ENCODE data around the gene CAPZA1.

DNA sequence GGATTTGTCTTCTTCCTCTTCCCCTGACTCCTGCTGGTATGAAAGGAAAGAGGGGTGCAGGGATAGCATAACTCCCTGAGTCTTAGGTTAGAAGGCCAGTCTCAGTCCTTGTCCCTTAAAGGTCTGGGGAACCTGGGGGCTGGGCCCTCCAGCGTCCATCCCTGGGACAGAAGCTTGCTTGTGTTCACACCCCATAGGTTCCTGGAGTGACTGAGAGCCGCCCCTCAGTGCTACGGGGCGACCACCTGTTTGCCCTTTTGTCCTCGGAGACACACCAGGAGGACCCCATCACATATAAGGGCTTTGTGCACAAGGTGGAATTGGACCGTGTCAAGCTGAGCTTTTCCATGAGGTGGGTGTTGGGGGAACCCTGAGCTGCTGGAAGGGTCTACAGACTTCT is 74.2 kb downstream of the CAPZA1 start:
- TF ChIP-seq, protein P1, sequence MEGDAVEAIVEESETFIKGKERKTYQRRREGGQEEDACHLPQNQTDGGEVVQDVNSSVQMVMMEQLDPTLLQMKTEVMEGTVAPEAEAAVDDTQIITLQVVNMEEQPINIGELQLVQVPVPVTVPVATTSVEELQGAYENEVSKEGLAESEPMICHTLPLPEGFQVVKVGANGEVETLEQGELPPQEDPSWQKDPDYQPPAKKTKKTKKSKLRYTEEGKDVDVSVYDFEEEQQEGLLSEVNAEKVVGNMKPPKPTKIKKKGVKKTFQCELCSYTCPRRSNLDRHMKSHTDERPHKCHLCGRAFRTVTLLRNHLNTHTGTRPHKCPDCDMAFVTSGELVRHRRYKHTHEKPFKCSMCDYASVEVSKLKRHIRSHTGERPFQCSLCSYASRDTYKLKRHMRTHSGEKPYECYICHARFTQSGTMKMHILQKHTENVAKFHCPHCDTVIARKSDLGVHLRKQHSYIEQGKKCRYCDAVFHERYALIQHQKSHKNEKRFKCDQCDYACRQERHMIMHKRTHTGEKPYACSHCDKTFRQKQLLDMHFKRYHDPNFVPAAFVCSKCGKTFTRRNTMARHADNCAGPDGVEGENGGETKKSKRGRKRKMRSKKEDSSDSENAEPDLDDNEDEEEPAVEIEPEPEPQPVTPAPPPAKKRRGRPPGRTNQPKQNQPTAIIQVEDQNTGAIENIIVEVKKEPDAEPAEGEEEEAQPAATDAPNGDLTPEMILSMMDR (conservative IDR thresholded peaks at IDR 0.05 in 1 of 2, IDR thresholded peaks at IDR 0.05 in 1 of 2; ENCODE audit: extremely low read depth in 1 of 2, insufficient read depth in 1 of 2, low read depth in 1 of 2, low read length in 2 of 2), result no peak
- TF ChIP-seq EZH2 (IDR thresholded peaks at IDR 0.05; ENCODE audit: borderline replicate concordance, low read length), result no peak

Data from mammary epithelial cell (primary cell).